IPS DF 4.7 (cell line): ENCODE results near the gene MPHOSPH9.

Experiments
- DNase-seq: peaks from one replicate; pipeline ENCODE4 v3.0.0-alpha.2; 2013; ENCODE audit warnings: low spot score; ENCODE audit errors: extremely low read depth

MPHOSPH9 gene

DNA sequence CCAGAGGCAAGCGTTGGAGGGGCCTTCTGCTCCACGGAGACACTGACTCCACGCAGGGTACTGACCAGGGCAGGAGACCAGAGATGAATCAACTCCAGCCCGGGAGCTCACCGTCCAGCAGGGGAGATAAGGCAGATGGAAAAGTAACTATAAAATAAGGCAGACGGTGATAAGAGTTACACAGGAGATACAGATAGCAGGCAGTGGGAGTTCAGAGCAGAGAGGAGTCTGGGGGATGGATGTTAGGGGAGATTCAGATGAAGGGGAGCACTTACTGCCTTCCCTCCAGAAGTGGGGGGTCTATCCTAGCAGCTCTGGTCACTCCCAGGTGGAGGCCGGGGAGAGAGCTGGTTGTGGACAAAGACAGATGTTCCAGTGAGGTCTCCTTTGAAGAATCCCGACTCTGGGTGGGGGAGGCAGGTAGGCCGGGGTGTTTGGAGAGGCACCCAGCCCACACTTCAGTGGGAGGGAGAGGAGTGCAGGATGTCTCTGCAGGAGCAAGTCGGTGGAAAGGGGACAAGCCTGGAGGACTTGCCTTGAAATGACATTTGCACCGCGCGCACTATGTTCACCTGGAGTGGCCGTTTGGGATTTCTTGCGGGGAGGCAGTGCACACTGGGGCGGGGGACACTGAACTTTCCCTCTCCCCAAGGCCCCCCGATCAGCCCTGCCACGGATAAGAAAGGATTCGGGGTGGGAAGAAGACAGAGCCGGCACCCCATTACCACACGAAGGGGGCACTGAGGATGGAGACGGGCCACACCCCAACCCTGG lies 83.3 kb downstream of the MPHOSPH9 start:
- no peak for DNase-seq

DNA sequence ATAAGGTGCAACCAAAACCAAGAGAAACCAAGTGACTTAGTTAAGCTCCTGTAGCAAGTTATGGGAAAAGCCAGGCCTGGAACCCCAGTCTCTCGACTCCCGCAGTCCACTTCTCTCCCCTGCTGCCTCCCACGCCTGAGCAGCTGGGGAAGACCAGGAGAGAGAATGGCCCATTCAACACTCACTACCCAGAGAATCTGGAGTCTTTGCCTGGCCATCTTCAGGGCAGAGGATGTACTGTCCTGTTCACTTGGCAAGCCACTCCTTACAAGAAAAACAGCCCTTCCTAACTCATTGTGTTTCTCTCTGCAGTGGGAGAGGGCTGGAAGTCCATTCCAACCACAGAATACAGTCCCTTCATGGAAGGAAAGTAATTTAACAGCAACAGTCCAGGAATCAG lies 83.9 kb downstream of the MPHOSPH9 start:
- no peak for DNase-seq

DNA sequence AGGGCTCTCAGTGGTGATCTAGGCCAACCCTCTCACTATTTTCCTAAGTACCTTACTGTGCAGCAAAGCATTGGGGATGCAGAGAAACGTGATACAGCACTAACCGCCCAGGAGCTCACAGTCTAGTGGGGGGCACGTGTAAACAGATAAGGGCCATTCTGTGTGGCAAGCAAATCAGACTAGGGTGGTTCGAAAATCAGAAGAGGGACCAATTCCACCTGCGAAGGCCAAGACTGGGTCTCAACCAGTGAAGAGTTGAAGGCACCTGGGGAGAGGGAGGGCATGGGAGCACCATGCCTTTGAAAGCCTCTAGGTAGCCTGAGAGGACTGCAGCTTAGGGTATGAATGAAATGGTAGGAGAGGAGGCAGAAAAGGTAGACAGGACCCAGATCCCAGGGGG lies 84.3 kb downstream of the MPHOSPH9 start:
- DNase-seq = no peak

DNA sequence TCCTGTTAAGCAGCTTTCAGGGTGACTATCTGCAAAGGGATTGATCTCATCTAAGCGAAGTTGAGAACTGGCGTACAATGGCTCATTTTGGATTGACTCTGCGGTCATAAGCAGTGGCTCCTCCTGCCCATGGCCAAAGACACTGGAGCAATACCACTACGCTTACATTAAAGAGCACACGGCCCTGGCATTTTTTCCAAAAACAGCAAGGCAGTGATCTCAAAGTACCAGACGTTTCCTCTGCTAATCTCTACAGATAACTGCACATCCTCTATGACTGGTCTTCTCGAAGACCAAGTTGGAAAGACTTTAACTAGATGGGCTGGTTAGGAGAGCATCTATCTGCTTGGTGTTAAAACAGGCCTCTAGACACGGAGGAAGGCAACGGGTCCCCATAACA lies 84.7 kb downstream of the MPHOSPH9 start:
- no peak for DNase-seq

DNA sequence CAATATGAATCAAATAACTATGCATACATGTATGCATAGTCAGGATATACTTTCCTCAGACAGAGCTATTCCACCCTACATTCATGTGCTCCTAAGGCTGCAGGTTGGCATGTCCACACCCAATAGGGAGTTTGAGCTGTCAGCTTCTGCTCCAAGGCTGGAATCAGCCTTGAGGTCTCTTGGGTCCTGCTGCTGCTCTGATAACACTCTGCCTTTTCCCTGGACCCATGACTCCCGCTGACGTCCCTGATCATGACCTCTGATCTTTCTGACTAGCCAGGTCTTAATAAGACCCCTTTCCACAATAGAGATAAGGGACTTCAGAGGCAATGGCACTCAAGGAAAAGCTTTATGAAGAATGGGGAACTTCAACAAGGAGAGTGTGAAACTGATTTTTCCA lies 87.7 kb downstream of the MPHOSPH9 start:
- DNase-seq = no peak

DNA sequence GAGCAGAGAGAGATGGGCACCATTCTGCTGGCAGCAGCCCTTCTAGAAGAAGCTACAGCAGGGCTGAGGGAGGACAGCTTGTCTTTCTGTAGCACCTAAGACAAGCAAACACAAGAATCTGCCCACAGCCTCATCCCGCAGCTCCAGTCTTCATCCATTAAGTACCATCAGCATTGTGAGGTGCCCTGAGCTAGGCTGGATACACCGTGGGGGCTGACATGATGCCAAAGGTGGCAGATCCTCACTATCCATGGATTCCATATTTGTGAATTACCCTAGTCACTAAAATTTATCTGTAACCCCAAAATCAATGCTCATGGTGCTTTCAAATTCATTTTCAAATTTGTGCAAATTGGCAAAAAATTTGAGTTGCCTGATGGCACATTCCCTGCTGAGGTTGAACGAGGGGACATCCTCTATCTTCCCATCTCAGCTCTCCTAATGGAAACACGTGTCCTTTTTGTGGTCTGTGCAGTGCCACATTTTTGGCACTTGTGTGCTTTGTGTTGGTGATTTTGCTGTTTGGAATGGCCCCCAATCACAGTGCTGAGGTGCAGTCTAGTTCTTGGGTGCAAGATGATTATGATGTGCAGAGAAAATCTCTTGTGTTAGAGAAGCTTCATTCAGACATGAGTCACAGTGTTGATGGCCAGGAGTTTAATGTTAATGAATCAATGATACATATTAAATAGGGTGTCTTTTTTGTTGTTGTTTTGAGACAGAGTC lies 89.0 kb downstream of the MPHOSPH9 start:
- DNase-seq = no peak

DNA sequence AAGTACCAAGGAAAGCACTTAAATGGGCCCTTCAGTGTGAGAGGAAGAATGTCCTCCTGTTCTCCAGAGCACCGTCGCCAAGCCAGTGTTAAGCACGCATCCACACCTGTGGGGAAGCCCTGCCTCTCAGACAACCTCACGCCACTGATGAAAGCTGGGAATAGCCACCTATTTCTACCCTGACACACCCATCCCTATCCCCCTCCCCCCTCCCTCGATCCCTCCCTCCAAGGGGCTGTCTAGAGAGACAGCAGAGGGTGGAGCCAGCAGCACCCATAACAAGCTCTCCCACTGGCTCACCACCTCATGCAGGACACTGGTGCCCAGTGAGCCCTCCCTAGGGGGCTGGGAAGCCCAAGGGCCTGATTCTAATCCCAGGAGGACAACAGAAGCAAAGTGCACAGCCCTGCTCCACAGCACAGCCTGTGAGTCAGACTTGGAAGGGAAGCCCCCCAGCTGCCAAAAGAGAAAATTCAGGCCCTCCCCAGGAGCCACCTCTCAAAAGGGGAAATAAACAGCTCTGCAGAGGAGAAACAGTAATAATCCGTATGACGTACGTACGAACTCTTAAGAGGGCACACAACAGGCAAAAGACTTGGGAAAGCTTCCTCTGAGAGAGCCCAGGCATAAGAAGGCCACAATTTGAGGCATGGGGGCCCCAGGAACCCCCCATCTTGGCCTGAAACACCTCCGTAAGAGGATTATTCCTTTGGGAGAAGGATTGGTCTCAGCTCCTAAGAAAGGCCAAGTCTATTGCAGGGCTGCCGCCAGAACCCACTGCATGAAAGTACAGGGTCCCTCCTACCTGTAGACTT lies 89.8 kb downstream of the MPHOSPH9 start:
- DNase-seq = no peak

DNA sequence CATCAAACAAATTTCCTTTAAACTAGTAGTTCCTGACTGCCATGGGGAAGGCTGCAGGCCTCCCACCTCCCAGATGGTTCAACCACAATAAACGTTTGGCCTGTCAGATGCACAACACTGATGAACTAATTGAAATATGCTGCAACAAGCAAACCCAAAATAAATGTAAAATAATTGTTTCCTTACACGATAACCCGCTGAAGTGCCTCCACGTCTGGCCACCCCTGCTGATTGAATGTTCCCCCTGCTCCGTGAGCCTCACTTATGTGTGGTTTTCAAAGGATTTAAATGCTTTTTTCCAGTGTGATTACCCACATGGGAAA lies 90.5 kb downstream of the MPHOSPH9 start:
- DNase-seq = no peak

DNA sequence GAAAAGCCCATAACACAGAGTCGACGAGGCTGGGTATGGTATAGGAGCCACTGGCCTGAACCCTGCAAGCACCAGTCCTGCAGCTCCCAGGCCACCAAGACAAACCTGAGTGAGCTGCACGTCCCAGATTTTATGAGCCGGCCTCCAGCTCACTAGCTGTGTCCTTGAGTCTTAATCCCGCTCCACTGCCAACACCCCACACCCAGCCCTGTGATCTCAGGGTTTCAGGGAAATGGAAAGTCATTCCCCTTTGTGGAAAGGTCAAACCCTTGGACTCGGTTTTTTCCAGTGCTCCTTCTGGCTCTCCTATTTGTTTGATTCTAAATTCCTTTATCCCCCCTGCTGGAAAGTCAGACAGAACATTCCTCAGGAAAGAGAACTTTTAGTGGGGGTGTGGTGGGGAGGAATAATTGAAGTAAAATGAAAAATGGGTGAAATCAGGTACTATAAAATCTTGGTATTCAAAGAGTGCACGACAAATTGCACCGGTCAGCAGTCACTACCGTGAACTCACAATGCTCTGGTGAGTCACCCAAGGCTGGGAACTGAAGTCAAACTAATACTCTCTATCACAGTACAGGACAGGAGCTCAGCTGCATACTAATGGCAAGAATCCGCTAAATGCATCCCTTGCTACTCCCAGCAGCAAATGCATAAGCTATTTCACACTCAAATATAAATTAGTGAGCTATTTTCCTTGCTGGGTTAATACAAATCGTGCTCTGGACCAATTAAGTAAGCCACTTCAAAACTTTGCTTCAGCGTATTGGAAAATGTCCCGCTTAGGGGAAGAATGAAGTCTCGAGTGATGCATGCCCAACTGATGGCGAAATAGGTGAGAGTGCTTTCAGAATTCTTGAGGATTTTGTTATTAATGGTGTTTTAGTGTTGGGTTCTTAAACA lies 91.1 kb downstream of the MPHOSPH9 start:
- DNase-seq = no peak

DNA sequence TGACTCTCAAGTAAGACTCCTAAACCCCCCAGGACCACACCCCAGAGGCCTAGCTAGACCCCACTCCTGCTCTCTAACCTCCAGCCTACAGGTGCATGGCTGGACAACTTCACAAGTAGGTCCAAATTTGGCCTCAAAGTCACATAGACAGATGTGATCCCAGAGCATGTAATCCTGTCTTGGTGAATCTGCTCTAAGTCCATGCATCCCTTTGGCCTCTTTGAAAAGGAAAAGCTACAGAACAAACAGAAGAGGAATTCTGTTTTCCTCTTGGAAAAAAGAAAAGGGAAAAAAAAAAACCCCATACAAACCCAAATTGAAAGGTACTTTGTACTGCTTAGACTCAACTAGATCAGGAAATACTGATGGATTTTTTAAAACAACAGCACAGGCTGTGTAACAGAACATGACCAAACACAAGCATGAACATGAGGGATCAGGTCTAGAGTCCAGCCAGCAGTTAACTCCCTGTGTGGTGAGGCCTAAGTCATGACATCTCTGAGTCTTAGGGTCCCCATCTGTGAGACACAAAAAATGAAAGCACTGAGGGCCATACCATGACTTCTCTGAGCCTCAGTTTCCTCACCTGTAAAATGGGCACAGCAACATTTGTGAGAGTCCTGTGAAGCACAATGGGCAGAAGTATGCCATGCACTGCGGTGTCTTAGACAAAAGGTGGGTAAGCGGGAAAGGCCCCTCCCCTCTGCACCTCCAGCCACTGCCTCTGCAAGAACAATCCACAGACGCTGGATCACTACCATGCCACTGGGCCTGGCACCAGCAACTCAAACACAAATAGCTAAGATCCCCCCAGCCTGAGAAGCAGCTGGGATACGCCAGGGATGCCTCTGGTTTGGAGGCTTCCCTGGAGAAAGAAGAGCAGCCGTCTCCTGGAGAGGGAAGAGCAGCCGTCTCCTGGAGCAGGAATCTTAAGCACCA lies 92.0 kb downstream of the MPHOSPH9 start:
- DNase-seq = no peak

DNA sequence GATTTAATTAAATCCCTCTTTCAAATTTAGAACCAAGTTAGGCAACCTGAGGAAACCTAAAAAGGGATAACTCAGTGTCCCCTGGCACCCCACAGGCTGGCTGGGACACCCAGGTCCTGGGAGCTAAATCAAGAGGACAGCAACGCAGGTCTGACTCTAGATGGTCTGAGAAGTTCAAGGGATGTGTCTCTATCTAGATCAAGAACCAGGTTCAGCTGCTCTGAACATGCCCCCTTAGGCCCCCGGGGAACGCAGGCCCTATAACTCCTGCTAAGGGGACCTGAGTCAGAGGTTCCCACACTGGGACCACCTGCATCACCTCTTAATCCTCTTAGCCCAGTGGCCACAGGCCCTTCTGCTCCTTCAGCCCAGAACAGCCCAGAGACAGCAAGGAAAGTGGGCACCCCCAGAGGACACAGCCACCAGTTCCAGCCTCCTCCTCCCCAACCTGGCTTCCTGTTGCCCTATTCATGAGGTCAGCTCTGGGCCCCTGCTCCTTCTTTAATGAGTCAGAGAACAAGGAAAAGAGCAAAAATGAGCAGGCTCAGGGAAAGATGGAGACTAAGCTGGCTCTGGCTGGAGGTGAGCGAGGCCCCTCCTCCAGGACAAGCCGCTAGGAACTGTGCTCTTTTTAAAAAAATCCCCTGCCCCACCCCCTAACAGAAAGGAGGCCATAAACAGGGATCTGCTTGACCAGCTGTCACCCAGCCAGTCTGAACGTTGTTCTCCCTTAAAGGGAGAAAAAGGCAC lies 92.8 kb downstream of the MPHOSPH9 start:
- DNase-seq = no peak

DNA sequence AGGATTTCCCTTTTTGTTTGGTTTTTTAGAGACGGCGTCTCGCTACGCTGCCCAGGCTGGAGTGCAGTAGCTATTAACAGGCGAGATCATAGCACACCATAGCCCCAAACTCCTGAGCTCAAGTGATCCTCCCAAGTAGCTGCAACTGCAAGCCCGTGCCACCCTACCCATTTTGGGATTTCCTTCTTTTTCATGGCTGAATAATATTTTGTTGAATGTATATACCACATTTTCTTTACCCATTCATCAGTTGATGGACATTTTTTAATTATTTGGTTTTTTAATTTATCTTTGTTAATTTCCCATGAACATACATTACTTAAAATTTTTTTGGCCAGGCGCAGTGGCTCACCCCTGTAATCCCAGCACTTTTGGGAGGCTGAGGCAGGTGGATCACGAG lies 97.3 kb downstream of the MPHOSPH9 start:
- no peak for DNase-seq

DNA sequence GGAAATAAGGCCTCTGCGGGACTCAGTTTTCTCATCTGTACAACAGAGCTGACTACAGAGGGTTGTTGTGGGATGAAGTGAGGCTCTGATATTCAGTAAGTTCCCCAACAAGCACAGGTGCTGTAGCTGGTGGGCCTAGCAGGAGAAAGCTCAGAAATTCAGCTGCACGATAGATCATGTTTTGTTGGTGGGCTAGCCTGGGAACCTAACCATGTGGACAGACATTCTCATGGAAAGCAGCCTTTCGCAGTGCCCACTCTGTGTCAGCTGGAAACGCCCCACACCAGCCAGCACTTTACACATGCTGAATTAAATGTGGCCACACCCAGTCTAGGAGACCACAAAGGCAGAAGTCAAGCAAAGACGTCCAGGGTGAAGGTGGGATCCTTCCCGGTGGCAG lies 98.1 kb downstream of the MPHOSPH9 start:
- DNase-seq = no peak

DNA sequence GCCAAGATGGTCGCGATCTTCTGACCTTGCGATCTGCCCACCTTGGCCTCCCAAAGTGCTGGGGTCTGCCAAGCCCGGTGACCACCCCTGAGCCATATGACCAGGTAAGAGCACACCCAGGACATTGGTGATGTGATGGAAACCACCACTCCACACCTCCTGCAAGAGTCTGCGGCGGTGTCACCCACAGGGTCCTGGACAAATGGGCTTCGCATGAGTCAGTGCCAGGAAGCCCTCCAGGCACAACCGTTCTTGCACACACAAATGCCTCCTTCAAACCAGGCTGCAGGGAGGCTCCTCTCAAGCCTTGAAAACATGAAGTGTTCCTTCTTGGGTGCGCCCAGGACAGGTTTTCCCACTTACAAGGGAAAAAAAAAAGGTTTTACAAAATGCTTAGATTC lies 98.7 kb downstream of the MPHOSPH9 start:
- DNase-seq = no peak

DNA sequence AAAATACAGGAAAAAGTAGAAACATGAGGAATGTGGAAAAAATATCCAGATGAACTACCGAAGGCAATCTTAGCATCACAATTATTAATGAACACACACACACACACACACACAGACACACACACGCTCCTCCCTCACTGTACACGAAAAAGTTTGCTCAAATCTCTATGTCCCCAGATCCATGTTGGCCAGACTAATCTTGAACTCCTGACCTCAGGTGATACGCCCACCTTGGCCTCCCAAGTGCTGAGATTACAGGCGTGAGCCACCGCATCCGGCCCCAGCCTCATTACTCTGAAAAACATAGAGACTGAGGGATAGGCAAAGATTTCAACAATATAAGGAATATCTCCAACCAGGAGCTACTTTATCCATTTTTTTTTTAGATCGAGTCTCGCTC lies 99.2 kb downstream of the MPHOSPH9 start:
- no peak for DNase-seq

DNA sequence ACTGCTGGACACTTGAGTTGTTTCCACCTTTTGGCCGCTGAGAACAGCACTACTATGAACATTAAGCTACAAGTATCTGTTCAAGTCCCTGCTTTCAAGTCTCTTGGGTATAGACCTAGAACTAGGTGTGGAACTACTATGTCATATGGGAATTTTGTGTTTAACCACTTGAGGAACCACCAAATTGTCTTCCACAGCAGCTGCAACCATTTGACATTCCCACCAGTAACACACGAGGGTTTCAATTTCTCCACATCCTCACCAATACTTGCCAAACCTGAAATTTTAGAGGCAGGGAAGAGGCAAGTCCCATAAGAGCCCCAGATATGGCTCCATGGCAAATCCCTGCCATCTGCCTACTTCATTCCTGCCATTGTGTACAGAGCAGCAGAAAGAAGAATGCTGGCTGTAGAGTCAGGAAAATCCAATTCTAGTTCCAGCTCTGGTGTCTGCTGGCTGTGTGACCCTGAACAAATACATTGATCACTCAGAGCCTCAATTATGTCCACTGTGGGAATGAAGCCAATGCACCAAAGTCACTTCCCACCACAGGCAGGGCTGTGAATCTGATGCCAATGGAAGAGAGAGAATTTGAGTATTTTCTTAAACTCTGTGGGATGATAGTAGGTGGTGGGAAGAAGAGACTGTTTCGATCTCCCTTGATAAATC lies 99.9 kb downstream of the MPHOSPH9 start:
- no peak for DNase-seq

DNA sequence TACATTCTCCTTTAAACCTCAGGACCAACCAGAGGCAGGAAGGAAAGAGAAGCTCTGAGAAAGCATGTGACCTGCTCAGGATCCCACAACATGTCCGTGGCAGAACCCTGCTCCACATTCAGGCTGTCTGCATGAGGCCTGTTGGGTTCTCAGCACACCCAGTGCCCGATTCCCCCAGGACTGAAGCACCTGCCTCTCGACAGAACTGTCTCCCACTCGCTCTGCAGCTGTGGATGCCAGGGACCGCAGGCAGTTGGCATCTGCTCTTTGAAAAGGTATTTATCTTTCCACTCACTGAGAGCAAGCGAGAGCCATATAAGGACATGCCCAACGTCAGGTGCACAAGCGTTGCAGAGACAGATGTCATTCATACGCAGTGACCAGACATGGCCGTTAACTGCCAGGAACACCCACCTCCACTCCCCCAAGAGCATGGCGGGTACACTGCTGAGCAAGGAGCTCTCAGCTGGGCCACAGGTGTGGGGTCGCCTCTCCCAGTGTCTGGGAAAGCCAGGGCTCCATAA lies 101.0 kb downstream of the MPHOSPH9 start:
- no peak for DNase-seq

DNA sequence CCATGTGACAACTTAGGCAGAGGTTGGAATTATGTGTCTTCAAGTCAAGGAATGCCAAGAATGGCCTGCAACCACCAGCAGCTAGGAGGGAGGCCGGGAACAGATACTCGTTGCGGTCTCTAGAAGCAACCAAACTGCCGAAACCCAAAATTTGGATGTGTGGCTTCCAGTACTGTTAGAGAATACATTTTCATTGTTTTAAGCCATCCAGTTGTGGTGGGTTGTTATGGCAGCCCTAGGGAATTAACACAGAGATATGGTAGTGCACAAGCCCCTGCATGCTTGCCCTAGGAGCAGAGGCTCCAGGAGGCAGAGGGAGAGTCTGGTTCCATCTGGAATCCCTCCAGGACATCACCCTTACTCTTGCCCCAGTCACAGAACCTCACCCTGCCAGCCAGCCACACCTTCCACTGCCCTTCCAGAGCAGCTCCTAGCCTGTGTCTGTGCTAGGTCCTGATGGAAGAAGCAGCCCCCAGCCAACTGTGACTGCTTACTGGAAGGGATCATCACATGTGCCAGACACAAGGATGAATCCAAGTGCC lies 101.6 kb downstream of the MPHOSPH9 start:
- no peak for DNase-seq
